Neutrophil (primary cell): Measurements from ENCODE around the gene PEX26.
"Not testable (repeated sequence)": the region's sequence is repeated elsewhere in the genome, so short reads cannot be mapped to it uniquely, and the experiment has no call there.

Experiments
- H3K27ac ChIP-seq: fragments of 200-600 bp; sonication (generic); 2 replicates; pipeline ENCODE4 v1.5.1; 2016; ENCODE audit warnings: mild to moderate bottlenecking, moderate library complexity
- H3K27me3 ChIP-seq: fragments of 200-600 bp; sonication (generic); 2 replicates; pipeline ENCODE4 v1.6.0; 2016; ENCODE audit warnings: mild to moderate bottlenecking
- H3K36me3 ChIP-seq: fragments of 200-600 bp; sonication (generic); 2 replicates; pipeline ENCODE4 v1.5.1; 2017
- H3K4me1 ChIP-seq, 2 experiments: fragments of 200-600 bp in 1 of 2; sonication (generic) in 1 of 2; 1 replicate in 1 of 2; 2 replicates in 1 of 2; pipeline versions ENCODE4 v1.5.1 to v1.6.1; 2013 to 2016; ENCODE audit warnings: low read depth in 1 of 2, low read length in 1 of 2, mild to moderate bottlenecking in 1 of 2, moderate library complexity in 1 of 2; ENCODE audit not compliant: control insufficient read depth in 1 of 2, insufficient read depth in 1 of 2
- H3K4me3 ChIP-seq, 2 experiments: fragments of 200-600 bp in 1 of 2; sonication (generic) in 1 of 2; 1 replicate in 1 of 2; 2 replicates in 1 of 2; pipeline ENCODE4 v1.5.1; 2013 to 2016; ENCODE audit warnings: low read depth in 1 of 2, low read length in 1 of 2, mild to moderate bottlenecking in 1 of 2, moderate library complexity in 1 of 2
- H3K9me3 ChIP-seq: fragments of 200-600 bp; sonication (generic); 2 replicates; pipeline ENCODE4 v1.5.1; 2016
- TF ChIP-seq, protein P1 (sequence below): fragments of 200-600 bp; sonication (generic); IDR thresholded peaks from 2 replicates; pipeline ENCODE4 v1.5.1; 2016; ENCODE audit warnings: antibody characterized with exemption

PEX26 gene

DNA sequence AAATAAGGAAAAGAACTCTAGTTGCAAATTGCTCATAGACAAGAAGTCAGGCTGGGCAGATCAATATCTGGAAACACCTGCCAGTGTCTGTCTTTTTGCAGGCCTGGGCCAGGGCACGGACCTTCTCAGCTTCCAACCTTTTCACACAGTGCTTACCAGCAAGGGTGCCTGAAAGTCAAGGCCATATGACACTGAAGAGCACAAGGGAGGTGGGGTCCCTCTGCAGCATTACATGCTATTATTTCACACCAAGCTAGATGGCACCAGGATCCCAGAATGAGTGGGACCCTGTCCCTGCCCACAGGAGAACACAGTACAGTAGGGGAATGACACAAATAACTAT, 5.9 kb upstream of the PEX26 start:
- H3K9me3 ChIP-seq: no peaks in the 10 kb centered on the region
- H3K27ac ChIP-seq: no peak overlapping the region
- TF ChIP-seq, protein P1, sequence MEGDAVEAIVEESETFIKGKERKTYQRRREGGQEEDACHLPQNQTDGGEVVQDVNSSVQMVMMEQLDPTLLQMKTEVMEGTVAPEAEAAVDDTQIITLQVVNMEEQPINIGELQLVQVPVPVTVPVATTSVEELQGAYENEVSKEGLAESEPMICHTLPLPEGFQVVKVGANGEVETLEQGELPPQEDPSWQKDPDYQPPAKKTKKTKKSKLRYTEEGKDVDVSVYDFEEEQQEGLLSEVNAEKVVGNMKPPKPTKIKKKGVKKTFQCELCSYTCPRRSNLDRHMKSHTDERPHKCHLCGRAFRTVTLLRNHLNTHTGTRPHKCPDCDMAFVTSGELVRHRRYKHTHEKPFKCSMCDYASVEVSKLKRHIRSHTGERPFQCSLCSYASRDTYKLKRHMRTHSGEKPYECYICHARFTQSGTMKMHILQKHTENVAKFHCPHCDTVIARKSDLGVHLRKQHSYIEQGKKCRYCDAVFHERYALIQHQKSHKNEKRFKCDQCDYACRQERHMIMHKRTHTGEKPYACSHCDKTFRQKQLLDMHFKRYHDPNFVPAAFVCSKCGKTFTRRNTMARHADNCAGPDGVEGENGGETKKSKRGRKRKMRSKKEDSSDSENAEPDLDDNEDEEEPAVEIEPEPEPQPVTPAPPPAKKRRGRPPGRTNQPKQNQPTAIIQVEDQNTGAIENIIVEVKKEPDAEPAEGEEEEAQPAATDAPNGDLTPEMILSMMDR: no peak

DNA sequence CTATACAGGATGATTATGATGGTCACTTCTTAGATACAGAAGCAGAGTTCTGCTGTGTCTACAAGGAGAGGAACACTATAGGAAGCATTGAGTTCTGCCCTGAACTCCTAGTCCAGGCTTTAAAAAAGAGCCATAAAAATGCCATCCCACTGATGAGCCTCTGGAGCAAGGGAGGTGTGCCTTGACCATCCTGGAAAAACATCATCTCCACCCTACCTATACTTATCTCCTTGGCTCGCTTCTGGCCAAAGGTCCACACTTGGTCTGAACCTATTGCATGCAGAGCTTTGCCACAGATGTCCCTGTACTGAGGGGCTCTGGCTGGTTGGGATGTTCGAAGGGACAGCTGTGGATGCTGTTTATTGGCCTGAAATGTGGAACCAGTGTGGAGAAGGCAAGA, 4.3 kb upstream of the PEX26 start:
- Histone ChIP-seq H3K36me3 (no peaks in the 10 kb centered on the region), H3K4me1 (peaks cover 13 to 19% of the 10 kb centered on the region in 2 experiments), H3K27ac (no peak overlapping the region), H3K27me3 (peaks cover 29% of the 10 kb centered on the region), H3K4me3 (no peak overlapping the region), H3K9me3 (no peaks in the 10 kb centered on the region)
- TF ChIP-seq, protein P1: no peak

More for the DNA sequence above, 5.9 kb upstream of the PEX26 start:
- Histone ChIP-seq H3K36me3 (no peaks in the 10 kb centered on the region), H3K27me3 (peaks cover 45% of the 10 kb centered on the region), H3K4me3 (no peak overlapping the region), H3K4me1 (peaks cover 3 to 7% of the 10 kb centered on the region in 2 experiments)

DNA sequence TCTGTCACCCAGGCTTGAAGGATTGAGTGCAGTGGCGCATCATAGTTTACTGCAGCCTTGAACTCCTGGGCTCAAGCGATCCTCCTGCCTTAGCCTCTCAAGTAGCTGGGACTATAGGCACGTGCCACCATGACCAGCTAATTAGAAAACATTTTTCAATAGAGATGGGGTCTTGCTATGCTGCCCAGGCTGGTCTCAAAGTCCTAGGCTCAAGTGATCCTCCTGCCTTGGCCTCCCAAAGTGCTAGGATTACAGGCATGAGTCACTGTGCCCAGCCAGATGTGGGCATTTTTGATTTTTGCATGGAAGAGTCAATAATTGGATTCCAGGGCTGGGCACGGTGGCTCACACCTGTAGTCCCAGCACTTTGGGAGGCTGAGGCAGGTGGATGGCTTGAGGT, 3.9 kb upstream of the PEX26 start:
- H3K36me3 ChIP-seq, H3K4me3 ChIP-seq, H3K27ac ChIP-seq, H3K9me3 ChIP-seq: not testable (repeated sequence)
- peaks cover 25% of the 10 kb centered on the region for H3K27me3 ChIP-seq
- H3K4me1 ChIP-seq: peaks cover 17 to 23% of the 10 kb centered on the region in 2 experiments

DNA sequence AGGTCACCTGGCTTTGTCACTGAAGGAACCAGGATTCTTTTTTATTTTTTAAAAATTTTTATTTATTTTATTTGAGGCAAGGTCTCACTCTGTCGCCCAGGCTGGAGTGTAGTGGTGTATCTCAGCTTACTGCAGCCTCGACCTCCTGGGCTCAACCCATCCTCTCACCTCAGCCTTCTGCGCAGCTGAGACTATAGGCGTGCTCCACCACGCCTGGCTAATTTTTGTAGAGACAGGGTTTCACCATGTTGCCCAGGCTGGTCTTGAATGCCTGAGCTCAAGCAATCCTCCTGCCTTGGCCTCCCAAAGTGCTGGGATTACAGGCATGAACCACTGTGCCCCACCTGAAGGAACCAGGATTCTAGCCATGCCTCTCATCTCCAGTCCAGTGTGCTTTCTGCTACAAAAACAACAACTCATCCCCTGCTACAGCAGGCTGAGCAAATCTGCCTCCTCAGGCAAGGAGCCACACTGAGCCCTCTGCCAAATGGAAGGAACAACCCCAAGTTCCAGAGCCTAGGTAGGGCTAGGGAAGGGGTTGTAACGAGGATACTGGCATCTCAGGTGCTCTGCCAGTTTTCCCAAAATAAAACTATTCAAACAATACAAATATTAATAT, 2.6 kb upstream of the PEX26 start:
- peaks cover 12% of the 10 kb centered on the region for H3K27me3 ChIP-seq
- H3K4me1 ChIP-seq: peaks cover 17 to 23% of the 10 kb centered on the region in 2 experiments
- H3K4me3 ChIP-seq: no peak overlapping the region
- TF ChIP-seq, protein P1: no peak
- H3K9me3 ChIP-seq: no peaks in the 10 kb centered on the region
- H3K27ac ChIP-seq: no peak overlapping the region
- H3K36me3 ChIP-seq: peaks cover 4% of the 10 kb centered on the region

DNA sequence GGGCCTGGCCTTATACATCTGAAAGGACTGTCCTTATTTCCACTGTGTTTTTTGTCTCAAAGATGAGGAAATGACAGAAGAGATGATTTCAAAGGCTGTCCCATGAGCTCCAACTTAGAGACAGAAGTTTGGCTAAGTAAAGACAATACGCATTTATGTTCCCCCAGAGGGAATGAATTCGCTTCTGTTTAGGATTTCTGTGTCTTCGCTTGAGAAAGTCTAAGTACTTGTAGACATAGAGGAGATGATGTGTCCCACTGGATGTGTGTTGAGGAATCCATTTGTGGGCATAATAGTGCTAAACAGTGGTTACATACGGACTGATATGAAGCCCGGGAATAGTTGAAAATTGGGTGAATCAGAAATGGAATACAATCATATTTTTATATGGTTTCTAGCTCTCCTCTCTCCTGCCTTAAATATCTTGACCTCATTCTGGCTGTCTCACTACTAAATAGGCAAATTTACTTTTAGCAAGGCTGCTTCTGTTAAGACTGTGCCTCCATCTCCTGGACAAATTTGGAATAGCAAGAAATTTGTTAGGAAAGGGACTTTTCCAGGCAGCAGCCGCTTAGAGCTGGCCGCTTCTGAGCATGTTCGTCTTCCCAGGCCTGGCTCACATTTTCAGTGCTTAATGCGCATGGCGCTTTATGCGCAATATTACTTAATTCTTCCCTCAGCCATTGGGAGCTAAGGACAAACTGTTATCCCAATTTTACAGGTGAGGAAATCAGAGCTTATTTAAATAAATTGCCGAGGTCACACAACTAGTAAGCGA, 1.9 kb upstream of the PEX26 start:
- Histone ChIP-seq H3K36me3 (peaks cover 10% of the 10 kb centered on the region), H3K4me3 (no peak overlapping the region), H3K4me1 (peaks cover 17 to 23% of the 10 kb centered on the region in 2 experiments), H3K27me3 (peaks cover 5% of the 10 kb centered on the region), H3K27ac (no peak overlapping the region), H3K9me3 (no peaks in the 10 kb centered on the region)
- TF ChIP-seq, protein P1: peak; percentile 47

DNA sequence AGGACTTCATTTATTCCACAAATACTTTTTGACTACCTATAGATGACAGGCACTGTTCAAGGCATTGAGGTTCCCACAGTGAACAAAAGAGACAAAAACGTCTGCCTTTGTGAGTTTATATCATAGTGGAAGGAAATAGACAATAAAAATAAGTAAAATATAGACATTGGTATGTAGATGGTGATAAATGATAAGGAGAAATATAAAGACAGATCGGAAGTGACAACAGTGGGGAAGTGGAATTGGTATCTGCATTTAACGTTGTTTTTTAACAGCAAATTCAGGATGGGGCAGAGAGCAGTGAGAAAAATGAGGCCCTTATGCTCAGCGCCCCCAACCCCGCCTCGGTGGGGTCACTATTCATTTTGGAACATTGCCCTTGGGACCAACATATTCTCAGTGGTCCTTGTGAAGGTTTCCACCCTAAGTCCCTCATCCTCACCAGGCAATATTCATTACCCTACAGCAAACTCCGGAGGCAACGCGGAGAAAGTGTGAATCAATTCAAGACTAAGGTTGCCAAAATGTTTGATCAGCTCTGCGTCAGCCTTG, 627 bp upstream of the PEX26 start:
- peak overlapping the region; percentile 78 to 87 for H3K4me3 ChIP-seq
- H3K27ac ChIP-seq: peak overlapping the region; percentile 85
- no peaks in the 10 kb centered on the region for H3K9me3 ChIP-seq
- TF ChIP-seq, protein P1: no peak
- peaks cover 18% of the 10 kb centered on the region for H3K36me3 ChIP-seq
- no peaks in the 10 kb centered on the region for H3K27me3 ChIP-seq
- peaks cover 17 to 23% of the 10 kb centered on the region in 2 experiments for H3K4me1 ChIP-seq
